PFSK-1 (cell line): ENCODE measurements around the gene LPCAT3.

Experiments
- FOXP2 ChIP-seq: optimal IDR thresholded peaks from 2 replicates; pipeline ENCODE3; 2011; ENCODE audit warnings: borderline replicate concordance, control low read depth, inconsistent platforms; ENCODE audit not compliant: insufficient read depth; ENCODE audit errors: extremely low read length, extremely low read depth
- POLR2AphosphoS5 ChIP-seq: IDR thresholded peaks from 2 replicates; pipeline ENCODE4 v1.6.1; 2012; ENCODE audit warnings: low read depth, mild to moderate bottlenecking, control low read depth, low read length, moderate library complexity
- REST ChIP-seq, 2 experiments: IDR thresholded peaks; 2 replicates each; pipeline versions ENCODE4 v1.6.1 to v1.8.0; 2011 to 2012; ENCODE audit warnings: low read depth in 2 of 2, low read length in 2 of 2, control low read depth in 1 of 2, inconsistent platforms in 1 of 2, mild to moderate bottlenecking in 1 of 2, moderate library complexity in 1 of 2; ENCODE audit not compliant: insufficient read depth in 1 of 2
- SIN3A ChIP-seq: IDR thresholded peaks from 2 replicates; pipeline ENCODE4 v1.6.1; 2012; ENCODE audit warnings: mild to moderate bottlenecking, low read length, moderate library complexity, borderline replicate concordance; ENCODE audit not compliant: insufficient read depth
- TAF1 ChIP-seq: IDR thresholded peaks from 2 replicates; pipeline ENCODE4 v1.6.1; 2012; ENCODE audit warnings: low read length, control low read depth, borderline replicate concordance; ENCODE audit not compliant: insufficient read depth

LPCAT3 gene

GRCh38 chr12:7015555-7016370 is 2.5 kb downstream of the LPCAT3 start:
- no peak for TF ChIP-seq FOXP2
- TF ChIP-seq SIN3A: no peak
- TF ChIP-seq POLR2AphosphoS5: no peak
- no peak for TF ChIP-seq REST (IDR thresholded peaks at IDR 0.05; ENCODE audit: insufficient read depth in 1 of 2, low read depth in 2 of 2, low read length in 2 of 2)
- no peak for TF ChIP-seq TAF1

- TF ChIP-seq POLR2AphosphoS5: no peak
- no peak for TF ChIP-seq SIN3A
- TF ChIP-seq TAF1: no peak
- no peak for TF ChIP-seq FOXP2
Measured at GRCh38 chr12:7013101-7013500, 5.2 kb downstream of the LPCAT3 start.

- TF ChIP-seq FOXP2 (no peak), POLR2AphosphoS5 (no peak)
Measured at GRCh38 chr12:7012024-7012607, 6.2 kb downstream of the LPCAT3 start.

GRCh38 chr12:7009512-7009911 is 8.8 kb downstream of the LPCAT3 start:
- no peak for TF ChIP-seq REST (IDR thresholded peaks at IDR 0.05; ENCODE audit: insufficient read depth in 1 of 2, low read depth in 2 of 2, low read length in 2 of 2)
- no peak for TF ChIP-seq TAF1

- TF ChIP-seq REST (IDR thresholded peaks at IDR 0.05; ENCODE audit: insufficient read depth in 1 of 2, low read depth in 2 of 2, low read length in 2 of 2) (no peak), SIN3A (no peak), TAF1 (no peak), POLR2AphosphoS5 (no peak), FOXP2 (no peak)
Measured at GRCh38 chr12:7008864-7009263, 9.4 kb downstream of the LPCAT3 start.

GRCh38 chr12:7006639-7007038 is 11.6 kb downstream of the LPCAT3 start:
- no peak for TF ChIP-seq TAF1
- no peak for TF ChIP-seq REST (IDR thresholded peaks at IDR 0.05; ENCODE audit: insufficient read depth in 1 of 2, low read depth in 2 of 2, low read length in 2 of 2)
- no peak for TF ChIP-seq POLR2AphosphoS5
- TF ChIP-seq FOXP2: no peak
